ENCODE results near the gene ACOT7. TPM values are rescaled to one million over a fixed set of nuclear protein-coding genes. Genes with fewer than 3 reads are reported as not detected.

The ACOT7 gene
- total RNA-seq, 1 donor from 2014 or later, result 38.8 TPM

- H3K4me3 ChIP-seq, result no peak overlapping the region
- no peaks in the 10 kb centered on the region for H3K9me3 ChIP-seq
- intact Hi-C loops (cut with DNase I), result no loop called here
- H3K4me1 ChIP-seq, result peaks cover 8% of the 10 kb centered on the region
- no peak for DNase-seq (ENCODE audit: extremely low spot score in 2 of 2)
- H3K36me3 ChIP-seq, result no peaks in the 10 kb centered on the region
- H3K27me3 ChIP-seq, result no peaks in the 10 kb centered on the region
- no peak overlapping the region for H3K27ac ChIP-seq
- TF ChIP-seq POLR2A (IDR thresholded peaks at IDR 0.05) (no peak), POLR2AphosphoS5 (IDR thresholded peaks at IDR 0.05; ENCODE audit: insufficient read depth in 1 of 2, low read depth in 1 of 2) (no peak)
- TF ChIP-seq, protein P1, sequence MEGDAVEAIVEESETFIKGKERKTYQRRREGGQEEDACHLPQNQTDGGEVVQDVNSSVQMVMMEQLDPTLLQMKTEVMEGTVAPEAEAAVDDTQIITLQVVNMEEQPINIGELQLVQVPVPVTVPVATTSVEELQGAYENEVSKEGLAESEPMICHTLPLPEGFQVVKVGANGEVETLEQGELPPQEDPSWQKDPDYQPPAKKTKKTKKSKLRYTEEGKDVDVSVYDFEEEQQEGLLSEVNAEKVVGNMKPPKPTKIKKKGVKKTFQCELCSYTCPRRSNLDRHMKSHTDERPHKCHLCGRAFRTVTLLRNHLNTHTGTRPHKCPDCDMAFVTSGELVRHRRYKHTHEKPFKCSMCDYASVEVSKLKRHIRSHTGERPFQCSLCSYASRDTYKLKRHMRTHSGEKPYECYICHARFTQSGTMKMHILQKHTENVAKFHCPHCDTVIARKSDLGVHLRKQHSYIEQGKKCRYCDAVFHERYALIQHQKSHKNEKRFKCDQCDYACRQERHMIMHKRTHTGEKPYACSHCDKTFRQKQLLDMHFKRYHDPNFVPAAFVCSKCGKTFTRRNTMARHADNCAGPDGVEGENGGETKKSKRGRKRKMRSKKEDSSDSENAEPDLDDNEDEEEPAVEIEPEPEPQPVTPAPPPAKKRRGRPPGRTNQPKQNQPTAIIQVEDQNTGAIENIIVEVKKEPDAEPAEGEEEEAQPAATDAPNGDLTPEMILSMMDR (IDR thresholded peaks at IDR 0.05), result no peak
Measured at GRCh38 chr1:6280761-6281451, 112.7 kb downstream of the ACOT7 start.

DNA sequence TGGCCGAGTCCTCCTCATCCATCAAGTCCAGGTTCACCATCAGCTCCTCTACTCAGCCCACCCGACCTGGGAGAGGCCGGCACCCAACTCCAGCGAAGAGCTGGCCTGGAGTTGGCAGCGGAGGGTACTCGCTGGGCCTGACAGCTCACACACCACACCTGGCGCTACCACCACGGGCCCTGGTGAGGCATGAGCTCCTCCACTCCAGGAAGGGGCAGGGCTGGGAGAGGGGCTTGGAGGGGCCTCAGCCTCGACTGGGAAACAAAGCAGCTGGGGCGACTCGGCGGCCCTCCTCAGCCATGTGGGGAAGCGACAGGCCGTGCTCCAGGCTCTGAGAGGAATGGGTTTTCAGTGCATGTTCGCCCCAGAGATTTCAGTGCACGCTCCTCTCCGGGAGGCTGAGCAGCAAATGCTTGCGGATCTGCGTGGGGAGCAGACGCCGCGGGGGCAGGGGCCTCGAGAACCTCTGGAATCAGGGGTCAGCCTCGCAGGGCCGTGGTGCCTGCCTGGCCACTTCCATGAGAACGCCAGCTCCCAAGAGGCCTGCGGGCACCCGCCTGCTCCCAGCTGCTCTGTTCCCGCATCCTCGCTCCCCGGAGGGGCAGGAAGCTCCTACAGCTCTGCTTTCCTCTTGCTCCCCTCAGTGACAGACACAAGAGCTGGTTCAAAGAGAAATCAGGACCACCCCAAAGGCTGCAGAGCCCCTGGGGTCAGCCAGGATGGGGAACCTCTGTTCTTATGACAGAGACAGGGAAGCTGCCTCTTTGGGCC lies 113.8 kb downstream of the ACOT7 start:
- Histone ChIP-seq H3K27me3 (no peaks in the 10 kb centered on the region), H3K4me3 (no peak overlapping the region), H3K9me3 (no peaks in the 10 kb centered on the region), H3K36me3 (no peaks in the 10 kb centered on the region), H3K4me1 (peaks cover 11% of the 10 kb centered on the region), H3K27ac (no peak overlapping the region)
- TF ChIP-seq, protein P1 (IDR thresholded peaks at IDR 0.05), result no peak
- no peak for TF ChIP-seq POLR2A (IDR thresholded peaks at IDR 0.05)
- no peak for TF ChIP-seq POLR2AphosphoS5 (IDR thresholded peaks at IDR 0.05; ENCODE audit: insufficient read depth in 1 of 2, low read depth in 1 of 2)
- DNase-seq (ENCODE audit: extremely low spot score in 2 of 2), result no peak
- intact Hi-C loops (cut with DNase I), result no loop called here

DNA sequence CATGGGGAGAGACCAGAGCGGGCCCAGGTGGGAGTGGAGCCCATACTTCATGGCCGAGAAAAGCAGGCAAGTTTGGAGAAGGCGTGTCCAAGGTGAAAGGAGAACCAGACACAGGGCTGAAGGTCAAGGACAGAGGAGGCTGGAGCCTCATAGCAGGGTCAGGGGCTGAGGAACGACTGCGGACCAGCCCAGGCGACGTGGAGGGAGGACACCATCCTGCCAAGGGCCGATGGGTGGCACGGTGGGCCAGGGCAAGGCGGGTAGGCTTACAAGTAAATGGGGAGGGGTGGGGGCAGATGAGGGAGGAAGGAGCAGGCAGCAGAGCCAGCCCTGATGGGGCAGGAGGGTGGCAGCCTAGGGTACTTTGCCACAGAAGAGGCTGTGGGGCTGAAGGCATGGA lies 114.5 kb downstream of the ACOT7 start:
- TF ChIP-seq POLR2AphosphoS5 (IDR thresholded peaks at IDR 0.05; ENCODE audit: insufficient read depth in 1 of 2, low read depth in 1 of 2), result no peak
- TF ChIP-seq, protein P1 (IDR thresholded peaks at IDR 0.05), result no peak
- TF ChIP-seq POLR2A (IDR thresholded peaks at IDR 0.05), result no peak
- no peak for DNase-seq (ENCODE audit: extremely low spot score in 2 of 2)
- no peaks in the 10 kb centered on the region for H3K27me3 ChIP-seq
- no peaks in the 10 kb centered on the region for H3K36me3 ChIP-seq
- H3K4me3 ChIP-seq, result no peak overlapping the region
- intact Hi-C loops (cut with DNase I), result no loop called here
- H3K27ac ChIP-seq, result no peak overlapping the region
- H3K4me1 ChIP-seq, result peaks cover 11% of the 10 kb centered on the region
- no peaks in the 10 kb centered on the region for H3K9me3 ChIP-seq

GRCh38 chr1:6278263-6278662 lies 115.3 kb downstream of the ACOT7 start:
- H3K9me3 ChIP-seq, result no peaks in the 10 kb centered on the region
- no peak overlapping the region for H3K4me3 ChIP-seq
- no peaks in the 10 kb centered on the region for H3K36me3 ChIP-seq
- peaks cover 15% of the 10 kb centered on the region for H3K4me1 ChIP-seq
- H3K27ac ChIP-seq, result no peak overlapping the region
- TF ChIP-seq POLR2AphosphoS5 (IDR thresholded peaks at IDR 0.05; ENCODE audit: insufficient read depth in 1 of 2, low read depth in 1 of 2) (no peak), POLR2A (IDR thresholded peaks at IDR 0.05) (no peak)
- TF ChIP-seq, protein P1 (IDR thresholded peaks at IDR 0.05), result no peak
- H3K27me3 ChIP-seq, result no peaks in the 10 kb centered on the region
- intact Hi-C loops (cut with DNase I), result no loop called here
- DNase-seq (ENCODE audit: extremely low spot score in 2 of 2), result no peak
